HEK293 (cell line): ENCODE results near the gene PSMG2.

Source experiments
- CTCF ChIA-PET: fragments of 350-600 bp; formaldehyde crosslinking; extraction: SDS; loops from one replicate; lab custom pipeline; 2021; ENCODE audit warnings: antibody characterized with exemption; lab: Yijun Ruan, JAX
- POLR2A ChIA-PET: fragments of 300-600 bp; formaldehyde crosslinking; extraction: SDS; loops from one replicate; lab custom pipeline; 2020; ENCODE audit warnings: antibody characterized with exemption, inconsistent platforms; lab: Yijun Ruan, JAX
- H3K27ac ChIP-seq: fragments of 200-500 bp; sonication (Bioruptor generic); 2 replicates; pipeline ENCODE4 v1.5.1; 2014; ENCODE audit warnings: low read depth, low read length, control low read depth, inconsistent platforms; ENCODE audit errors: extremely low read depth
- H3K36me3 ChIP-seq, 2 experiments: fragments of 200-500 bp in 1 of 2; sonication (Bioruptor generic) in 1 of 2; 1 replicate in 1 of 2; 2 replicates in 1 of 2; pipeline ENCODE4 v1.5.1; 2014 to 2017; ENCODE audit warnings: inconsistent platforms in 2 of 2, low read length in 2 of 2; ENCODE audit not compliant: control insufficient read depth in 2 of 2, insufficient read depth in 1 of 2
- H3K4me1 ChIP-seq: fragments of 200-500 bp; sonication (Bioruptor generic); 2 replicates; pipeline ENCODE4 v1.5.1; 2014; ENCODE audit warnings: mild to moderate bottlenecking, low read length, inconsistent platforms; ENCODE audit not compliant: control insufficient read depth, insufficient read depth
- H3K4me3 ChIP-seq: 2 replicates; pipeline ENCODE4 v1.5.1; 2011; ENCODE audit warnings: low read depth, mild to moderate bottlenecking, control low read depth, low read length, moderate library complexity
- H3K9me3 ChIP-seq: fragments of 200-500 bp; sonication (Bioruptor generic); 2 replicates; pipeline ENCODE4 v1.5.1; 2014; ENCODE audit warnings: low read depth, low read length, inconsistent platforms; ENCODE audit not compliant: control insufficient read depth, insufficient read depth
- ATF2 ChIP-seq: fragments of 450-650 bp; formaldehyde crosslinking; IDR thresholded peaks from 2 replicates; pipeline ENCODE4 v1.5.1; 2016; ENCODE audit warnings: missing biosample characterization, missing genetic modification characterization, low read depth
- IKZF3 ChIP-seq: fragments of 450-650 bp; IDR thresholded peaks from 2 replicates; pipeline ENCODE4 v1.5.0; 2018; ENCODE audit warnings: missing biosample characterization, mild to moderate bottlenecking, missing genetic modification characterization, moderate library complexity
- SCRT1 ChIP-seq: fragments of 450-650 bp; formaldehyde crosslinking; IDR thresholded peaks from 2 replicates; pipeline ENCODE4 v1.5.1; 2016; ENCODE audit warnings: missing biosample characterization, missing genetic modification characterization, borderline replicate concordance
- SCRT2 ChIP-seq: fragments of 450-650 bp; formaldehyde crosslinking; IDR thresholded peaks from 2 replicates; pipeline ENCODE4 v1.5.1; 2016; ENCODE audit warnings: missing biosample characterization, missing genetic modification characterization
- SETDB1 ChIP-seq: IDR thresholded peaks from one replicate; pipeline ENCODE4 v1.6.1; 2017; ENCODE audit warnings: mild to moderate bottlenecking, low read length, moderate library complexity, mixed read lengths; ENCODE audit not compliant: insufficient read length
- ZBTB20 ChIP-seq: fragments of 450-650 bp; formaldehyde crosslinking; IDR thresholded peaks from 2 replicates; pipeline ENCODE4 v1.5.1; 2016; ENCODE audit warnings: missing biosample characterization, missing genetic modification characterization
- ZFP3 ChIP-seq: fragments of 450-650 bp; formaldehyde crosslinking; IDR thresholded peaks from 2 replicates; pipeline ENCODE4 v1.5.1; 2016; ENCODE audit warnings: low read depth, missing biosample characterization, missing genetic modification characterization
- ZNF18 ChIP-seq: fragments of 450-650 bp; formaldehyde crosslinking; IDR thresholded peaks from 2 replicates; pipeline ENCODE4 v1.5.1; 2016; ENCODE audit warnings: missing biosample characterization, missing genetic modification characterization
- ZNF211 ChIP-seq: fragments of 450-650 bp; formaldehyde crosslinking; IDR thresholded peaks from 2 replicates; pipeline ENCODE4 v1.5.1; 2016; ENCODE audit warnings: low read depth, missing biosample characterization, missing genetic modification characterization
- ZNF24 ChIP-seq: fragments of 450-650 bp; formaldehyde crosslinking; IDR thresholded peaks from 2 replicates; pipeline ENCODE4 v1.5.1; 2016; ENCODE audit warnings: missing biosample characterization, missing genetic modification characterization
- ZNF571 ChIP-seq: fragments of 450-650 bp; formaldehyde crosslinking; IDR thresholded peaks from 2 replicates; pipeline ENCODE4 v1.5.0; 2017; ENCODE audit warnings: missing biosample characterization, missing genetic modification characterization
- ZNF677 ChIP-seq: fragments of 450-650 bp; IDR thresholded peaks from 2 replicates; pipeline ENCODE4 v1.5.0; 2018; ENCODE audit warnings: missing biosample characterization, mild to moderate bottlenecking, missing genetic modification characterization, moderate library complexity
- ZNF791 ChIP-seq: fragments of 450-650 bp; formaldehyde crosslinking; IDR thresholded peaks from 2 replicates; pipeline ENCODE4 v1.5.1; 2016; ENCODE audit warnings: missing biosample characterization, missing genetic modification characterization
- TF ChIP-seq, protein P1 (sequence below): fragments of 450-650 bp; formaldehyde crosslinking; IDR thresholded peaks from 2 replicates; pipeline ENCODE4 v1.5.1; 2016; ENCODE audit warnings: missing biosample characterization, missing genetic modification characterization
- TF ChIP-seq, protein P2 (sequence below): fragments of 450-650 bp; formaldehyde crosslinking; IDR thresholded peaks from 2 replicates; pipeline ENCODE4 v1.5.1; 2016; ENCODE audit warnings: missing biosample characterization, missing genetic modification characterization
- TF ChIP-seq, protein P3 (sequence below): fragments of 450-650 bp; formaldehyde crosslinking; IDR thresholded peaks from 2 replicates; pipeline ENCODE4 v1.5.1; 2016; ENCODE audit warnings: missing biosample characterization, missing genetic modification characterization, borderline replicate concordance

The PSMG2 gene

DNA sequence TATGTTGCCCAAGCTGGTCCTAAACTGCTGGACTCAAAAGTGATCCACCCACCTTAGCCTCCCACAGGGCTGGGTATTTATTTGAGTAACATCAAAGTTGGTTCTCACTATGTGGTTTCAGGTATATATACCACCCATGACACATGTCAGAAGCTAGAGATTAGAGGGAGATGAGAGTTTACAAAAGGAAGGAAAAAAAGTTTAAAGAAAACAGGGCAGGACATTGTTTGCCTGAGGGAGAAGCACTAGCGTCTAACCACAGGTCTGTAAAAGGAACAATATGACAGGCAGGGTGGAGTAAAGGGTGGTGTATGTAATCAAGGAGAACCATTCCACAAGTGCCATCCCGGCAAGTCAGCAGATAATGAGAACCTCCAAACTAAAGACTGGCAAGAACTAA, 8.8 kb upstream of the PSMG2 start:
- CTCF ChIA-PET: interaction anchor here (0.7 to 1.5 kb wide), 4 partner anchors 8 to 366 kb away, joined by 3 to 4 read pairs (median 3); partner anchors contain the start of gene CEP76
- no peak overlapping the region for H3K4me3 ChIP-seq
- TF ChIP-seq ZNF791 (tag by site-specific recombination) (no peak), ZNF211 (no peak), ZNF24 (tag by site-specific recombination) (no peak), SCRT2 (tag by site-specific recombination) (peak; percentile 28; the same call in 1 of the 2 replicates), SCRT1 (tag by site-specific recombination) (peak; percentile 25; the same call in 1 of the 2 replicates), SETDB1 (no peak), IKZF3 (tag by site-specific recombination) (no peak), ZBTB20 (tag by site-specific recombination) (no peak), ATF2 (tag by site-specific recombination) (no peak), ZNF18 (tag by site-specific recombination) (no peak), ZNF571 (tag by site-specific recombination) (no peak), ZNF677 (no peak), ZFP3 (tag by site-specific recombination) (no peak)
- TF ChIP-seq, protein P1, sequence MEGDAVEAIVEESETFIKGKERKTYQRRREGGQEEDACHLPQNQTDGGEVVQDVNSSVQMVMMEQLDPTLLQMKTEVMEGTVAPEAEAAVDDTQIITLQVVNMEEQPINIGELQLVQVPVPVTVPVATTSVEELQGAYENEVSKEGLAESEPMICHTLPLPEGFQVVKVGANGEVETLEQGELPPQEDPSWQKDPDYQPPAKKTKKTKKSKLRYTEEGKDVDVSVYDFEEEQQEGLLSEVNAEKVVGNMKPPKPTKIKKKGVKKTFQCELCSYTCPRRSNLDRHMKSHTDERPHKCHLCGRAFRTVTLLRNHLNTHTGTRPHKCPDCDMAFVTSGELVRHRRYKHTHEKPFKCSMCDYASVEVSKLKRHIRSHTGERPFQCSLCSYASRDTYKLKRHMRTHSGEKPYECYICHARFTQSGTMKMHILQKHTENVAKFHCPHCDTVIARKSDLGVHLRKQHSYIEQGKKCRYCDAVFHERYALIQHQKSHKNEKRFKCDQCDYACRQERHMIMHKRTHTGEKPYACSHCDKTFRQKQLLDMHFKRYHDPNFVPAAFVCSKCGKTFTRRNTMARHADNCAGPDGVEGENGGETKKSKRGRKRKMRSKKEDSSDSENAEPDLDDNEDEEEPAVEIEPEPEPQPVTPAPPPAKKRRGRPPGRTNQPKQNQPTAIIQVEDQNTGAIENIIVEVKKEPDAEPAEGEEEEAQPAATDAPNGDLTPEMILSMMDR (tag by site-specific recombination): no peak
- TF ChIP-seq, protein P2, sequence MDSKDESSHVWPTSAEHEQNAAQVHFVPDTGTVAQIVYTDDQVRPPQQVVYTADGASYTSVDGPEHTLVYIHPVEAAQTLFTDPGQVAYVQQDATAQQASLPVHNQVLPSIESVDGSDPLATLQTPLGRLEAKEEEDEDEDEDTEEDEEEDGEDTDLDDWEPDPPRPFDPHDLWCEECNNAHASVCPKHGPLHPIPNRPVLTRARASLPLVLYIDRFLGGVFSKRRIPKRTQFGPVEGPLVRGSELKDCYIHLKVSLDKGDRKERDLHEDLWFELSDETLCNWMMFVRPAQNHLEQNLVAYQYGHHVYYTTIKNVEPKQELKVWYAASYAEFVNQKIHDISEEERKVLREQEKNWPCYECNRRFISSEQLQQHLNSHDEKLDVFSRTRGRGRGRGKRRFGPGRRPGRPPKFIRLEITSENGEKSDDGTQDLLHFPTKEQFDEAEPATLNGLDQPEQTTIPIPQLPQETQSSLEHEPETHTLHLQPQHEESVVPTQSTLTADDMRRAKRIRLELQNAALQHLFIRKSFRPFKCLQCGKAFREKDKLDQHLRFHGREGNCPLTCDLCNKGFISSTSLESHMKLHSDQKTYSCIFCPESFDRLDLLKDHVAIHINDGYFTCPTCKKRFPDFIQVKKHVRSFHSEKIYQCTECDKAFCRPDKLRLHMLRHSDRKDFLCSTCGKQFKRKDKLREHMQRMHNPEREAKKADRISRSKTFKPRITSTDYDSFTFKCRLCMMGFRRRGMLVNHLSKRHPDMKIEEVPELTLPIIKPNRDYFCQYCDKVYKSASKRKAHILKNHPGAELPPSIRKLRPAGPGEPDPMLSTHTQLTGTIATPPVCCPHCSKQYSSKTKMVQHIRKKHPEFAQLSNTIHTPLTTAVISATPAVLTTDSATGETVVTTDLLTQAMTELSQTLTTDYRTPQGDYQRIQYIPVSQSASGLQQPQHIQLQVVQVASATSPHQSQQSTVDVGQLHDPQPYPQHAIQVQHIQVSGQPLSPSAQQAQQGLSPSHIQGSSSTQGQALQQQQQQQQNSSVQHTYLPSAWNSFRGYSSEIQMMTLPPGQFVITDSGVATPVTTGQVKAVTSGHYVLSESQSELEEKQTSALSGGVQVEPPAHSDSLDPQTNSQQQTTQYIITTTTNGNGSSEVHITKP (tag by site-specific recombination): no peak
- TF ChIP-seq, protein P3, sequence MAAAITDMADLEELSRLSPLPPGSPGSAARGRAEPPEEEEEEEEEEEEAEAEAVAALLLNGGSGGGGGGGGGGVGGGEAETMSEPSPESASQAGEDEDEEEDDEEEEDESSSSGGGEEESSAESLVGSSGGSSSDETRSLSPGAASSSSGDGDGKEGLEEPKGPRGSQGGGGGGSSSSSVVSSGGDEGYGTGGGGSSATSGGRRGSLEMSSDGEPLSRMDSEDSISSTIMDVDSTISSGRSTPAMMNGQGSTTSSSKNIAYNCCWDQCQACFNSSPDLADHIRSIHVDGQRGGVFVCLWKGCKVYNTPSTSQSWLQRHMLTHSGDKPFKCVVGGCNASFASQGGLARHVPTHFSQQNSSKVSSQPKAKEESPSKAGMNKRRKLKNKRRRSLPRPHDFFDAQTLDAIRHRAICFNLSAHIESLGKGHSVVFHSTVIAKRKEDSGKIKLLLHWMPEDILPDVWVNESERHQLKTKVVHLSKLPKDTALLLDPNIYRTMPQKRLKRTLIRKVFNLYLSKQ: no peak
- TF ChIP-seq, all 188 proteins: peak for 2
- peaks cover 4% of the 10 kb centered on the region; the same call in 1 of the 2 replicates for H3K4me1 ChIP-seq
- H3K36me3 ChIP-seq: peaks cover 32 to 52% of the 10 kb centered on the region in 2 experiments
- H3K27ac ChIP-seq: no peak overlapping the region
- H3K9me3 ChIP-seq: no peaks in the 10 kb centered on the region
- POLR2A ChIA-PET: interaction anchor here (0.6 to 2.5 kb wide), 2 partner anchors 9 to 19 kb away, joined by 3 to 12 read pairs; partner anchors contain the start of genes CEP76 and PSMG2
